Measurements from ENCODE around the gene CSNK2A2. TPM values are rescaled to one million over a fixed set of nuclear protein-coding genes. Genes with fewer than 3 reads are reported as not detected.

CSNK2A2 gene
- total RNA-seq, 1 donor from 2014 or later, result 96.2 TPM

DNA sequence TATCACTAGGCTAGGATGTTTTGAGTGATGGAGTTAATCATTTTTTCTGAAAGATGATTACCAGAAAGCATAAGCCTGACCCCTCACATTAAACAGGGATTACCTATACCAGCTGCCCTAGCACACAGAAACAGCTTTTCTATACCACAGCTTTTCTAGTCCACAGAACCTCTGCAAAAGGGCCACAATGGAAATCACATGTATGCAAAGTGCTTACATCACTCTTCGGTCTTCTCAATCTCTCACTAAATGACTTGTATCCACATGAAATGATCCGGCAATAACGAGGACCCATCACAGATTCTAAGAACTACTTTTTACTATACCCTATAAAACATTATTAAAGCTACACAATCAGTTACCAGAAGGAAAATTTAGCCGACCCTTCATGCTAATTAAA, 2.6 kb downstream of the CSNK2A2 start:
- no peaks in the 10 kb centered on the region for H3K9me3 ChIP-seq (ENCODE audit: insufficient read depth, low read depth, low read length)
- peaks cover 67% of the 10 kb centered on the region for H3K79me2 ChIP-seq (ENCODE audit: insufficient read depth, low read length)
- Mint-ChIP-seq H3K27ac (ENCODE audit: unreplicated experiment) (no peak overlapping the region), H3K9me3 (ENCODE audit: unreplicated experiment) (no peaks in the 10 kb centered on the region), H3K4me3 (ENCODE audit: unreplicated experiment) (peak overlapping the region; percentile 2), H3K27me3 (ENCODE audit: low read depth, unreplicated experiment) (peaks cover 14% of the 10 kb centered on the region), H3K4me1 (ENCODE audit: low read depth, unreplicated experiment) (peaks cover 5% of the 10 kb centered on the region), H3K36me3 (ENCODE audit: low read depth, unreplicated experiment) (peaks cover 12% of the 10 kb centered on the region)
- H3K36me3 ChIP-seq (ENCODE audit: insufficient read depth, low read length), result peaks cover 44% of the 10 kb centered on the region
- DNase-seq (ENCODE audit: low read depth), result no peak
- H3K27ac ChIP-seq (ENCODE audit: low read depth, low read length), result no peak overlapping the region
- H4K20me1 ChIP-seq (ENCODE audit: insufficient read depth, low read length), result peaks cover 56% of the 10 kb centered on the region
- no peak overlapping the region for H2AFZ ChIP-seq (ENCODE audit: low read depth, low read length)
- no peak overlapping the region for H3K4me2 ChIP-seq (ENCODE audit: low read length)
- H3K9ac ChIP-seq (ENCODE audit: low read length), result no peak overlapping the region
- H3K27me3 ChIP-seq (ENCODE audit: insufficient read depth, low read length), result peaks cover 2% of the 10 kb centered on the region
- FAIRE-seq, result no peak
- TF ChIP-seq, protein P1, sequence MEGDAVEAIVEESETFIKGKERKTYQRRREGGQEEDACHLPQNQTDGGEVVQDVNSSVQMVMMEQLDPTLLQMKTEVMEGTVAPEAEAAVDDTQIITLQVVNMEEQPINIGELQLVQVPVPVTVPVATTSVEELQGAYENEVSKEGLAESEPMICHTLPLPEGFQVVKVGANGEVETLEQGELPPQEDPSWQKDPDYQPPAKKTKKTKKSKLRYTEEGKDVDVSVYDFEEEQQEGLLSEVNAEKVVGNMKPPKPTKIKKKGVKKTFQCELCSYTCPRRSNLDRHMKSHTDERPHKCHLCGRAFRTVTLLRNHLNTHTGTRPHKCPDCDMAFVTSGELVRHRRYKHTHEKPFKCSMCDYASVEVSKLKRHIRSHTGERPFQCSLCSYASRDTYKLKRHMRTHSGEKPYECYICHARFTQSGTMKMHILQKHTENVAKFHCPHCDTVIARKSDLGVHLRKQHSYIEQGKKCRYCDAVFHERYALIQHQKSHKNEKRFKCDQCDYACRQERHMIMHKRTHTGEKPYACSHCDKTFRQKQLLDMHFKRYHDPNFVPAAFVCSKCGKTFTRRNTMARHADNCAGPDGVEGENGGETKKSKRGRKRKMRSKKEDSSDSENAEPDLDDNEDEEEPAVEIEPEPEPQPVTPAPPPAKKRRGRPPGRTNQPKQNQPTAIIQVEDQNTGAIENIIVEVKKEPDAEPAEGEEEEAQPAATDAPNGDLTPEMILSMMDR (IDR thresholded peaks at IDR 0.05; ENCODE audit: insufficient read depth, low read depth, low read length), result no peak
- no peak for TF ChIP-seq EZH2 (IDR thresholded peaks at IDR 0.05; ENCODE audit: insufficient read depth, low read length)
- H3K4me3 ChIP-seq (ENCODE audit: insufficient read depth, low read depth, low read length), result no peak overlapping the region
- H3K4me1 ChIP-seq (ENCODE audit: insufficient read depth, low read length), result peaks cover 4% of the 10 kb centered on the region

DNA sequence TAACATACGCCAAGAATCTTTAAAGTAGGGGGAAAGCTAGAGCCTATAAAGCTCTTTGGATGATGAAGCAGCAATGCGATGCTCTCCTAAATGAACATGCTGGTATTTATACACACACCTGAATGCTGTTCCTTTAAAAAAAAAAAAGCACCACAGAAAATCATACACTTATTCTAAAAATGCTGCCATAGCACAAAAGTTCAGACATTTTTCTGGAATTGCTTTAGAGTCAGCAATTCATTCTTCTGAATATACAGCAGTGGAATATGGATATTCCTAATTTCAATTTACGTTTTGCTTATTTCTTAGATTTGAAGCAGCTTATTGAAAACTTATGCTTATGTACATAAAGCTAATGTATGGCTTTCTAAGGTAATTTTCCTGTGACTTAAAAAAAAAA, 3.1 kb downstream of the CSNK2A2 start:
- H3K9me3 Mint-ChIP-seq (ENCODE audit: unreplicated experiment), result no peaks in the 10 kb centered on the region
- H3K36me3 ChIP-seq (ENCODE audit: insufficient read depth, low read length), result peaks cover 45% of the 10 kb centered on the region
- peaks cover 16% of the 10 kb centered on the region for H3K36me3 Mint-ChIP-seq (ENCODE audit: low read depth, unreplicated experiment)

More for the DNA sequence above, 3.1 kb downstream of the CSNK2A2 start:
- H3K27ac Mint-ChIP-seq (ENCODE audit: unreplicated experiment), result no peak overlapping the region
- Histone ChIP-seq H4K20me1 (ENCODE audit: insufficient read depth, low read length) (peaks cover 59% of the 10 kb centered on the region), H3K4me2 (ENCODE audit: low read length) (no peak overlapping the region), H3K27ac (ENCODE audit: low read depth, low read length) (no peak overlapping the region), H3K79me2 (ENCODE audit: insufficient read depth, low read length) (peaks cover 73% of the 10 kb centered on the region), H3K9me3 (ENCODE audit: insufficient read depth, low read depth, low read length) (no peaks in the 10 kb centered on the region), H2AFZ (ENCODE audit: low read depth, low read length) (no peak overlapping the region), H3K4me3 (ENCODE audit: insufficient read depth, low read depth, low read length) (no peak overlapping the region), H3K9ac (ENCODE audit: low read length) (no peak overlapping the region), H3K27me3 (ENCODE audit: insufficient read depth, low read length) (peaks cover 1% of the 10 kb centered on the region), H3K4me1 (ENCODE audit: insufficient read depth, low read length) (peaks cover 4% of the 10 kb centered on the region)
- peaks cover 5% of the 10 kb centered on the region for H3K4me1 Mint-ChIP-seq (ENCODE audit: low read depth, unreplicated experiment)
- no peak for FAIRE-seq
- H3K4me3 Mint-ChIP-seq (ENCODE audit: unreplicated experiment), result no peak overlapping the region
- no peak for TF ChIP-seq EZH2 (IDR thresholded peaks at IDR 0.05; ENCODE audit: insufficient read depth, low read length)
- TF ChIP-seq, protein P1 (IDR thresholded peaks at IDR 0.05; ENCODE audit: insufficient read depth, low read depth, low read length), result no peak
- peaks cover 13% of the 10 kb centered on the region for H3K27me3 Mint-ChIP-seq (ENCODE audit: low read depth, unreplicated experiment)
- no peak for DNase-seq (ENCODE audit: low read depth)

Data from astrocyte (in vitro differentiated cells and primary cell).